ENCODE data around the gene FOLR1. TPM values are rescaled to one million over a fixed set of nuclear protein-coding genes. Genes with fewer than 3 reads are reported as not detected.
"Not testable (repeated sequence)": the region's sequence is repeated elsewhere in the genome, so short reads cannot be mapped to it uniquely, and the experiment has no call there.

The FOLR1 gene
- total and polyA plus RNA-seq, 2 donors = 0.47 to 0.98 TPM

DNA sequence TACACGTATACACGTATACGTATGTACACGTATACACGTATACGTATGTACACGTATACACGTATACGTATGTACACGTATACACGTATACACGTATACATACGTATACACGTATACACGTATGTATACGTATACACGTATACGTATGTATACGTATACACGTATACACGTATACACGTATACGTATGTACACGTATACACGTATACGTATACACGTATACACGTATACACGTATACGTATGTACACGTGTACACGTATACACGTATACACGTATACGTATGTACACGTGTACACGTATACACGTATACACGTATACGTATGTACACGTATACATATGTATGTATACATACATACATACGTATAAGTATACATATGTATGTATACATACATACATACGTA lies 9.5 kb downstream of the FOLR1 start:
- not testable (repeated sequence) for H3K36me3 ChIP-seq (ENCODE audit: control insufficient read depth in 2 of 2, insufficient read depth in 2 of 2, low read length in 1 of 2); DNase-seq (ENCODE audit: low read depth in 6 of 9, low spot score in 9 of 9); H3K27me3 ChIP-seq (ENCODE audit: control insufficient read depth in 2 of 2, insufficient read depth in 1 of 2, low read length in 1 of 2); H3K9me3 ChIP-seq (ENCODE audit: control insufficient read depth in 2 of 2, insufficient read depth in 1 of 2, low read length in 1 of 2); H3K27ac ChIP-seq (ENCODE audit: low read depth in 1 of 2, low read length in 1 of 2); H3K4me3 ChIP-seq (ENCODE audit: low read length in 2 of 2); H3K4me1 ChIP-seq (ENCODE audit: control insufficient read depth in 2 of 2, insufficient read depth in 2 of 2, low read length in 2 of 2)
- 94% methylated on average over 42 of the region's 43 CpGs for WGBS

DNA sequence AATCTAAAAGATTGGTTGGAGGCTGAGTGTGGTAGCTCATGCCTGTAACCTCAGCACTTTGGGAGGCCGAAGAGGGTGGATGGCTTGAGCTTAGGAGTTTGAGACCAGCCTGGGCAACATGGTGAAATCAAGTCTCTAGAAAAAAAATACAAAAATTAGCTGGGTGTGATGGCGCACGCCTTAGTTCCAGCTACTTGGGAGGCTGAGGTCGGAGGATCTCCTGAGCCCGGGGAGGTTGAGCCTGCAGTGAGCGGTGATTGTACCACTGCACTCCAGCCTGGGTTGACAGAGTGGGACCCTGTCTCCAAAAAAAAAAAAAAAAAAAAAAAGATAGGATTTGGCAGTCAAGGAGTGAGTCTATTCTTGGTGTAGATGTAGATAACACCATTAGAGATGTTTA lies 10.6 kb downstream of the FOLR1 start:
- Histone ChIP-seq H3K9me3 (ENCODE audit: control insufficient read depth in 2 of 2, insufficient read depth in 1 of 2, low read length in 1 of 2) (no peaks in the 10 kb centered on the region), H3K4me1 (ENCODE audit: control insufficient read depth in 2 of 2, insufficient read depth in 2 of 2, low read length in 2 of 2) (no peaks in the 10 kb centered on the region), H3K27me3 (ENCODE audit: control insufficient read depth in 2 of 2, insufficient read depth in 1 of 2, low read length in 1 of 2) (no peaks in the 10 kb centered on the region), H3K27ac (ENCODE audit: low read depth in 1 of 2, low read length in 1 of 2) (no peak overlapping the region), H3K36me3 (ENCODE audit: control insufficient read depth in 2 of 2, insufficient read depth in 2 of 2, low read length in 1 of 2) (no peaks in the 10 kb centered on the region), H3K4me3 (ENCODE audit: low read length in 2 of 2) (no peak overlapping the region)
- WGBS = 98% methylated on average over 6 of the region's 6 CpGs
- no peak for DNase-seq (ENCODE audit: low read depth in 6 of 9, low spot score in 9 of 9)

DNA sequence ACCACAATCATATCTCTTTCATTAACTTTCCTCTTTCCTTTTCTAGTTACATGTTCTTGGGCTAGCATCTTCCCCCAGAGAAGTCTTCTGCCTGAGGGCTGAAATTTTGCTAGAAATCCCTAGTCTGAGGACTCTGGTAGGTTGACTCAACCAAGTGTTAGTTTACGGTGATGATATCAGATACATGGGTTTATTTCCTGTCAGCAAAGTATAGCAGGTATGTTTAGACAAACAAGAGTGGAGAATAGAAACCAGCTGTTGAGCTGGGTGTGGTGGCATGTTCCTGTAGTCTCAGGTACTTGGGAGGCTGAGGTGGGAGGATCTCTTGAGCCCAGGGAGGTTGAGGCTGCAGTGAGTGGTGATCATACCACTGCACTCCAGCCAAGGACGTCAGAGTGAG lies 11.2 kb downstream of the FOLR1 start:
- Histone ChIP-seq H3K4me3 (ENCODE audit: low read length in 2 of 2) (no peak overlapping the region), H3K27ac (ENCODE audit: low read depth in 1 of 2, low read length in 1 of 2) (no peak overlapping the region), H3K36me3 (ENCODE audit: control insufficient read depth in 2 of 2, insufficient read depth in 2 of 2, low read length in 1 of 2) (no peaks in the 10 kb centered on the region), H3K9me3 (ENCODE audit: control insufficient read depth in 2 of 2, insufficient read depth in 1 of 2, low read length in 1 of 2) (no peaks in the 10 kb centered on the region), H3K27me3 (ENCODE audit: control insufficient read depth in 2 of 2, insufficient read depth in 1 of 2, low read length in 1 of 2) (no peaks in the 10 kb centered on the region), H3K4me1 (ENCODE audit: control insufficient read depth in 2 of 2, insufficient read depth in 2 of 2, low read length in 2 of 2) (no peaks in the 10 kb centered on the region)
- no peak for DNase-seq (ENCODE audit: low read depth in 6 of 9, low spot score in 9 of 9)
- 89% methylated on average over 2 of the region's 2 CpGs for WGBS

DNA sequence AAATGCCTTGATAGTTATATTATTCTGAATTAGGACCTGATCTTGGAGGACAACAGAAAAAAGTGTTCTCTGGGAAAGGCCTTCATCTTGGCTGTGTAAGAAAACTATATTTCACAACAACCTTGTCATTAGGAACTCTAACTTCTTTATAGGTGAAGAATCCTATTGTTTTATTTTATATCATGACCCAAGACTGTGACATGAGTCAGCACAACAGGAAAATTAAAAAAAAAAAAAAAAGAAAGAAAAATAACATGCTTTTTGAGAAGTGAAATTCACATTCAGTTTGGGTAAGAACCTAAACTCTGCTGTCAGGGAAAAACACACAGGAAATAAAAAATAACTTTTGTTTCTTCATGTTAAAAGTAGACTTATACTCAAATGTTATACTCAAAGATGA lies 12.9 kb downstream of the FOLR1 start:
- no peak for DNase-seq (ENCODE audit: low read depth in 6 of 9, low spot score in 9 of 9)
- no peaks in the 10 kb centered on the region for H3K27me3 ChIP-seq (ENCODE audit: control insufficient read depth in 2 of 2, insufficient read depth in 1 of 2, low read length in 1 of 2)
- no peak overlapping the region for H3K27ac ChIP-seq (ENCODE audit: low read depth in 1 of 2, low read length in 1 of 2)
- H3K36me3 ChIP-seq (ENCODE audit: control insufficient read depth in 2 of 2, insufficient read depth in 2 of 2, low read length in 1 of 2) = no peaks in the 10 kb centered on the region
- H3K9me3 ChIP-seq (ENCODE audit: control insufficient read depth in 2 of 2, insufficient read depth in 1 of 2, low read length in 1 of 2) = no peaks in the 10 kb centered on the region
- H3K4me3 ChIP-seq (ENCODE audit: low read length in 2 of 2) = no peak overlapping the region
- H3K4me1 ChIP-seq (ENCODE audit: control insufficient read depth in 2 of 2, insufficient read depth in 2 of 2, low read length in 2 of 2) = no peaks in the 10 kb centered on the region

DNA sequence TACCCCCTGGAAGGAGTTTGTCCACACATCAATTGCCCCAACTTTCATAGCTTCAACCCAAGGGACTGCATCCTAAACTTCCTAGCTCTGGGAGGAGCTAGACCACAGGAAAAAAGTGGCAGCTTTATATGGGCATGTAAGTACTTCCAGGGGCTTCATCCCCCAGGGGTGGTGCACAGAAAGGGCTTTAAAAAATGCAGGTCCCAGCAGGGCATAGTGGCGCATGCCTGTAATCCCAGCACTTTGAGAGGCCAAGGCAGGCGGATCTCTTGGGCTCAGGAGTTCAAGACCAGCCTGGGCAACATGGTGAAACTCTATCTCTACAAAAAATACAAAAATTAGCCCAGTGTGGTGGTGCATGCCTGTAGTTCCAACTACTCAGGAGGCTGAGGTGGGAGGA lies 14.9 kb downstream of the FOLR1 start:
- whole genome bisulfite sequencing = 96% methylated on average over 2 of the region's 2 CpGs
- DNase-seq (ENCODE audit: low read depth in 6 of 9, low spot score in 9 of 9) = not testable (repeated sequence)

DNA sequence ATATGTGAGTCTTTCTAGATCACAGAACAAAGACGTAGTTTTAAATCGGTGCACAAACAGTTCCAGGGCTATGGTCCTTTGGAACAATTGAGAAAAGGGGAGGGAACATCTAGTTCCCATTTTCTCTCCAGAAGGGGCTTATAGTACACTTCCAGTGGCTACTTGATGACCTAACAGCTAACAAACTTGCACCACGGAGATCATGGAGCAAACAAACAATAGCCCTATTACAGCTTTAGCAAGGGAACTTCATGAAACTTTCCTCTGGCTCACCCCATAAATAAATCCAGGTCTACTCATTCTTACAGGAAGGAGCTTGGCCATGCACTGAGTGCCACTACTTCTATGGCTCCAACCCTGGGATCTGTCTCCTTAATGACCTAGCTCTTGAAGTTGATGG lies 16.3 kb downstream of the FOLR1 start:
- Histone ChIP-seq H3K36me3 (ENCODE audit: control insufficient read depth in 2 of 2, insufficient read depth in 2 of 2, low read length in 1 of 2) (no peaks in the 10 kb centered on the region), H3K27ac (ENCODE audit: low read depth in 1 of 2, low read length in 1 of 2) (no peak overlapping the region), H3K27me3 (ENCODE audit: control insufficient read depth in 2 of 2, insufficient read depth in 1 of 2, low read length in 1 of 2) (no peaks in the 10 kb centered on the region), H3K4me3 (ENCODE audit: low read length in 2 of 2) (no peak overlapping the region), H3K4me1 (ENCODE audit: control insufficient read depth in 2 of 2, insufficient read depth in 2 of 2, low read length in 2 of 2) (no peaks in the 10 kb centered on the region), H3K9me3 (ENCODE audit: control insufficient read depth in 2 of 2, insufficient read depth in 1 of 2, low read length in 1 of 2) (no peaks in the 10 kb centered on the region)
- 91% methylated on average over 3 of the region's 3 CpGs for WGBS
- DNase-seq (ENCODE audit: low read depth in 6 of 9, low spot score in 9 of 9) = no peak

More for the DNA sequence above, 14.9 kb downstream of the FOLR1 start:
- H3K4me3 ChIP-seq (ENCODE audit: low read length in 2 of 2); H3K4me1 ChIP-seq (ENCODE audit: control insufficient read depth in 2 of 2, insufficient read depth in 2 of 2, low read length in 2 of 2); H3K36me3 ChIP-seq (ENCODE audit: control insufficient read depth in 2 of 2, insufficient read depth in 2 of 2, low read length in 1 of 2); H3K9me3 ChIP-seq (ENCODE audit: control insufficient read depth in 2 of 2, insufficient read depth in 1 of 2, low read length in 1 of 2); H3K27ac ChIP-seq (ENCODE audit: low read depth in 1 of 2, low read length in 1 of 2); H3K27me3 ChIP-seq (ENCODE audit: control insufficient read depth in 2 of 2, insufficient read depth in 1 of 2, low read length in 1 of 2): not testable (repeated sequence)

DNA sequence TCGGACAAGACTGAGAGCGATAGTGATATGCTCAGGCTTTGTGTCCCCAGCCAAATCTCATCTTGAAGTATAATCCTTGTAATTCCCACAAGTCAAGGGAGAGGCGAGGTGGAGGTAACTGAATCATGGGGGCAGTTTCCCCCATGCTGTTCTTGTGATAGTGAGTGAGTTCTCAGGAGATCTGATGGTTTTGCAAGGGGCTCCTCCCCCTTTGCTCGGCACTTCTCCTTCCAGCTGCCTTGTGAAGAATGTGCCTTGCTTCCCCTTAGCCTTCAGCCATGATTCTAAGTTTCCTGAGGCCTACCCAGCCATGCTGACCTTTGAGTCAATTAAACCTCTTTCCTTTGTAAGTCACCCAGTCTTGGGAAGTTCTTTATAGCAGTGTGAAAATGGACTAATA lies 17.2 kb downstream of the FOLR1 start:
- no peak for DNase-seq (ENCODE audit: low read depth in 6 of 9, low spot score in 9 of 9)
- H3K9me3 ChIP-seq (ENCODE audit: control insufficient read depth in 2 of 2, insufficient read depth in 1 of 2, low read length in 1 of 2) = no peaks in the 10 kb centered on the region
- 92% methylated on average over 4 of the region's 4 CpGs for WGBS
- no peak overlapping the region for H3K27ac ChIP-seq (ENCODE audit: low read depth in 1 of 2, low read length in 1 of 2)
- no peaks in the 10 kb centered on the region for H3K4me1 ChIP-seq (ENCODE audit: control insufficient read depth in 2 of 2, insufficient read depth in 2 of 2, low read length in 2 of 2)
- no peaks in the 10 kb centered on the region for H3K36me3 ChIP-seq (ENCODE audit: control insufficient read depth in 2 of 2, insufficient read depth in 2 of 2, low read length in 1 of 2)
- H3K4me3 ChIP-seq (ENCODE audit: low read length in 2 of 2) = no peak overlapping the region
- H3K27me3 ChIP-seq (ENCODE audit: control insufficient read depth in 2 of 2, insufficient read depth in 1 of 2, low read length in 1 of 2) = no peaks in the 10 kb centered on the region

DNA sequence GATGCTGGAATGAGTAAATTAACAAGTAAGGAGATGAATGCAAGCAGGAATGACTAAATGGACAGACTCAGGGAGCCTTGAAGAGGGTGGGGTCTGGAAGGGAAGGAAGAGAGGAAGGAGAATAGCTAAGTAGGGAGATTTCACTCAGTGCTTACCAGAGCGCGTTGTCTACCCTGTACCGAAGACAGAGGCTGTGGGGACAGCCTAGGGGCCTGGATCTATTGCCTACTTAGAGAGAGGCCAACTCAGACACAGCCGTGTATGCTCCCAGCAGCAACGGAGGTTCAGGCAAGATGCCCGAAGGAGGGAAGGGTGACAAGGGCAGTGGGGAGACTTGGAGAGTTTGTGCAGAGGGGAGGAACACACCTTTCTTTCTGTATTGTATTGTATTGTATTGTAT lies 24.7 kb downstream of the FOLR1 start, which contains the start of gene FOLR2:
TSS of gene FOLR2 (plus strand) at position 157 of the 400 bp plus-strand sequence. CDS start 1,791 bp downstream, outside the sequence.
- 98% methylated on average over 6 of the region's 6 CpGs for WGBS
- no peaks in the 10 kb centered on the region for H3K36me3 ChIP-seq (ENCODE audit: control insufficient read depth in 2 of 2, insufficient read depth in 2 of 2, low read length in 1 of 2)
- no peaks in the 10 kb centered on the region for H3K27me3 ChIP-seq (ENCODE audit: control insufficient read depth in 2 of 2, insufficient read depth in 1 of 2, low read length in 1 of 2)
- H3K9me3 ChIP-seq (ENCODE audit: control insufficient read depth in 2 of 2, insufficient read depth in 1 of 2, low read length in 1 of 2) = no peaks in the 10 kb centered on the region
- H3K27ac ChIP-seq (ENCODE audit: low read depth in 1 of 2, low read length in 1 of 2) = no peak within 1 kb of the TSS
- H3K4me1 ChIP-seq (ENCODE audit: control insufficient read depth in 2 of 2, insufficient read depth in 2 of 2, low read length in 2 of 2) = peaks cover 0 to 5% of the 10 kb centered on the region in 2 donors
- H3K4me3 ChIP-seq (ENCODE audit: low read length in 2 of 2) = no peak within 1 kb of the TSS
- no peak for DNase-seq (ENCODE audit: low read depth in 6 of 9, low spot score in 9 of 9)

DNA sequence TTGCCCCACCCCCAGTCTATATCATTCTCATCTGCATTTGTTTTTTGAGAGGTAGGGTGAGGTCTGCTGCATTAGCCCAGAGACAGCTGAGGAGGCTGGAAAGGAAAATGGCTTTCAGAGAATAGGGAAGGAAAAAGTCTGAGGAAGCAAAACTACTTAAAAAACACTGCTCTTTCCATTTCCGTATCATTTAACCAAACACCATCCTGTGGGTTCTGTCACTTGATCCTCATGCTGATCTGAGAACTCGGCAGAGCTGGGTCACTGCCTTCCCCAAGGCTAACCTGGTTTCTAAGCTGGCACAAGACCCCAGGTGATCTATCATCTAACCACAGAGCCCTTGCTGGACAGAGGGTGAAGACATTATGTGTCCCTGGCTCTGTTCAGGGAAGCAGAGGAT lies 25.9 kb downstream of the FOLR1 start:
- WGBS = 5% methylated on average over 2 of the region's 2 CpGs
- Histone ChIP-seq H3K4me3 (ENCODE audit: low read length in 2 of 2) (no peak overlapping the region), H3K4me1 (ENCODE audit: control insufficient read depth in 2 of 2, insufficient read depth in 2 of 2, low read length in 2 of 2) (peaks cover 6 to 14% of the 10 kb centered on the region in 2 donors), H3K27me3 (ENCODE audit: control insufficient read depth in 2 of 2, insufficient read depth in 1 of 2, low read length in 1 of 2) (no peaks in the 10 kb centered on the region), H3K9me3 (ENCODE audit: control insufficient read depth in 2 of 2, insufficient read depth in 1 of 2, low read length in 1 of 2) (no peaks in the 10 kb centered on the region), H3K36me3 (ENCODE audit: control insufficient read depth in 2 of 2, insufficient read depth in 2 of 2, low read length in 1 of 2) (no peaks in the 10 kb centered on the region), H3K27ac (ENCODE audit: low read depth in 1 of 2, low read length in 1 of 2) (no peak overlapping the region)
- DNase-seq (ENCODE audit: low read depth in 6 of 9, low spot score in 9 of 9) = no peak

DNA sequence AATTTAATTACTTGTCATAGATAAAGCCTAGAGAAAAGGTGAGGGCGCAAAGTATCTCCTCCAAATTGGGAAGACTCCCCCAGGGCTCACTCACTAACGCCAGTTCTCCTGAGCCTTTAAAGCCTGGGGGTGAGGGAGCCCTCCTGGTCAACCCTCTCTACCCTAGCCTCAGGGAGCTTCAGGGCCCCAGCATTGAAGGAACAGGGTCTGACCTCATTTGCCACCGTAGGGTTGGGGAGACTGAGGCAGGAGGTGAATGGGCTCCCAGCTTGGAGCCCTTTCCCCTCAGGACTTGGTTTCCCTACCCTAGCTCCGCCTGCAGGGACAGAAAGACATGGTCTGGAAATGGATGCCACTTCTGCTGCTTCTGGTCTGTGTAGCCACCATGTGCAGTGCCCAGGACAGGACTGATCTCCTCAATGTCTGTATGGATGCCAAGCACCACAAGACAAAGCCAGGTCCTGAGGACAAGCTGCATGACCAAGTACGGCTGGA lies 26.4 kb downstream of the FOLR1 start:
- Histone ChIP-seq H3K27me3 (ENCODE audit: control insufficient read depth in 2 of 2, insufficient read depth in 1 of 2, low read length in 1 of 2) (no peaks in the 10 kb centered on the region), H3K36me3 (ENCODE audit: control insufficient read depth in 2 of 2, insufficient read depth in 2 of 2, low read length in 1 of 2) (no peaks in the 10 kb centered on the region), H3K27ac (ENCODE audit: low read depth in 1 of 2, low read length in 1 of 2) (no peak overlapping the region), H3K9me3 (ENCODE audit: control insufficient read depth in 2 of 2, insufficient read depth in 1 of 2, low read length in 1 of 2) (no peaks in the 10 kb centered on the region), H3K4me3 (ENCODE audit: low read length in 2 of 2) (no peak overlapping the region), H3K4me1 (ENCODE audit: control insufficient read depth in 2 of 2, insufficient read depth in 2 of 2, low read length in 2 of 2) (peaks cover 8 to 14% of the 10 kb centered on the region in 2 donors)
- no peak for DNase-seq (ENCODE audit: low read depth in 6 of 9, low spot score in 9 of 9)
- WGBS = 94% methylated on average over 5 of the region's 5 CpGs

All from thymus (tissue), 11 donors.